Glomerular visceral epithelial cell (primary cell): ENCODE results near the gene PWWP2B.

Experiments used
- DNase-seq: peaks from one replicate; pipeline ENCODE4 v3.0.0-alpha.2; 2016; ENCODE audit errors: extremely low spot score

Gene PWWP2B

GRCh38 chr10:132407243-132407746, 10.3 kb downstream of the PWWP2B start:
- DNase-seq = no peak

- DNase-seq = no peak
Observed at GRCh38 chr10:132407846-132408278, 10.9 kb downstream of the PWWP2B start.

DNA sequence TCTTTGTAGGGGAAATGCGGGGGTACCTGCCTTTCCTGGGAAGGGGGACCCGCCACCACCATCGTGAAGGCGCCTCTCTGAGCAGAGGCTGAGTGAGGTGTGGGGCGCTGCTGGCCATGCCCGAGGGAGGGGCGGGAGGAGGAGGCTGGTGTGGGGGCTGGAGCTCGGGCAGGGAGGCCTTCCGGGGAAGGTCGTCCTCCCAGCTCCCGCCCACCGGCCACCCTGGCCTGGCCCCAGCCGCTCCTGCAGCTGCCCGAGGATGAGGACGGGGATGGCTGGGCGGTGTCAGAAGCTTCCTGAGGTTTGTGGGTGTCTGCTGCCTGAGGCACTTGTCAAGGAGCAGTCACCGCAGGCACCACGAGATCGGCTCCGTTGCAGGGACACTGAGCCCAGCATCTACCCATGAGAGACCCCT, 11.4 kb downstream of the PWWP2B start:
- no peak for DNase-seq

GRCh38 chr10:132408823-132409666, 12.0 kb downstream of the PWWP2B start:
- DNase-seq = no peak

- no peak for DNase-seq
Observed at GRCh38 chr10:132409667-132410028, 12.6 kb downstream of the PWWP2B start.

DNA sequence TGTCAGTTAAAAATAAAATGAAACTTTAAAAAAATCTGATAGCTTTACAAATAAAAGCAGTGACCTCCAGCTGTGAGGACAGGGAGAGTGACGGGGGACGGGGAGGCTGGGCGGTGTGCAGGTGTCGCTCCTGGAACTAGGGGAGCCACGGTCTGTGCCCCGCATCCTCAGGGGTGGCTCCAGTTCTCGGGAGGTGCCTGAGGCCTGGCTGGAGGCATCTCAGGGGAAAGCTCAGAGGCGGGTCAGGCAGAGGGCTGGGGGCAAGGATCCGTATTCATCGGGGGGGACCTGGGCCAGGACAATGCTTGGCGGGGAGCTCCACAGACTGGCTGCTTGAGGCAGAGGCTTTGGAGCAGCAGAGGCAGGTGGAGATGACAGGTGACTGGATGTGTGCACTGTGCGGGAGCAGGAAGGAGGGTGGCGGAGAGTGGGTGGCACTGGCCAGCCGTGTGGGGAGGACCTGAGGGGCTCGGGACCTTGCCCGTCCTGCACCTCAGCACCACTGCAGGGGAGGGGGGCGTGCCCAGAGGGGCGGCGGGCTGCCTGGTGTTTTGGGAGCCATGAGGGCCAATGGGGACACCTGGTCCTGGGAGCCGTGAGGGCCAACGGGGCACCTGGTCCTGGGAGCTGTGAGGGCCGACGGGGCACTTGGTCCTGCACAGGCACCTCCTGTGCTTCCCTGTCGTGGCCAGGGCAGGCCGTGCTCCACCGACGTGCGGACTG, 13.2 kb downstream of the PWWP2B start:
- DNase-seq = no peak

DNA sequence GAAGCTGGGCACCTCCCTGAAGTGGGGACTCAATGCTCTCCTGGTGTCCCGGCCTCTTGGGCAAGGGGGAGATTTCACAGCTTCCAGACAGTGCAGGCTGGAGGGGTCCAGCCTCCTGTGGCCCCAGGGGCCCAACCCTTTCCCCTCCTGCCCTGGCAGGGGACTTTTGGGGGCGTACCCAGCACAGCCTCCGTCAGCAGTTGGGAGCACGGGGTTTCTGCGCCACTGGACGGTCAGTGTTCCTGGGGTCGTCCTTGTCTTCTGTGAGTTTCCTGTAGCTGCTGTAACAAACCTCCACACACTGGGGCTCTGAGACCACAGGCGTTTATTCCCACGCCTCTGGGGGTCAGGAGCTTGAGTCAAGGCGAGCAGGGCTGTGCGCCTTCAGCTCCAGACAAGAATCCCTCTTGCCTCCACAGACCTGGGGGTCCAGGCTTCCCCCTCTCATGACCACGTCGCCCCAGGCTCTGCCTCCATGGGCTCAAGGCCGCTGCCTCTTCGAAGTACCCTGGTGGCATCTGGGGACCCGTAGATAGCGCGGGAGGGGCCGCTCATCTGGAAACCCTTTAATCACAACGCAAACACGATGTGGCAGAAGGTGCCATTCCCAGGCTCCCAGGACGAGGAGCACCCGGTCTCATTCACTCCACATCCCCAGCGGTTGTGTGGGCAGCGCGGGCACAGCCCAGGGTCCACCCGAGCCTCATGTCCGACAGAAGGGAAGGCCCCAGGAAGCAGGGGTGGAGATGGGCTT, 14.0 kb downstream of the PWWP2B start:
- DNase-seq = no peak

- no peak for DNase-seq
Observed at GRCh38 chr10:132411561-132412253, 14.7 kb downstream of the PWWP2B start.

DNA sequence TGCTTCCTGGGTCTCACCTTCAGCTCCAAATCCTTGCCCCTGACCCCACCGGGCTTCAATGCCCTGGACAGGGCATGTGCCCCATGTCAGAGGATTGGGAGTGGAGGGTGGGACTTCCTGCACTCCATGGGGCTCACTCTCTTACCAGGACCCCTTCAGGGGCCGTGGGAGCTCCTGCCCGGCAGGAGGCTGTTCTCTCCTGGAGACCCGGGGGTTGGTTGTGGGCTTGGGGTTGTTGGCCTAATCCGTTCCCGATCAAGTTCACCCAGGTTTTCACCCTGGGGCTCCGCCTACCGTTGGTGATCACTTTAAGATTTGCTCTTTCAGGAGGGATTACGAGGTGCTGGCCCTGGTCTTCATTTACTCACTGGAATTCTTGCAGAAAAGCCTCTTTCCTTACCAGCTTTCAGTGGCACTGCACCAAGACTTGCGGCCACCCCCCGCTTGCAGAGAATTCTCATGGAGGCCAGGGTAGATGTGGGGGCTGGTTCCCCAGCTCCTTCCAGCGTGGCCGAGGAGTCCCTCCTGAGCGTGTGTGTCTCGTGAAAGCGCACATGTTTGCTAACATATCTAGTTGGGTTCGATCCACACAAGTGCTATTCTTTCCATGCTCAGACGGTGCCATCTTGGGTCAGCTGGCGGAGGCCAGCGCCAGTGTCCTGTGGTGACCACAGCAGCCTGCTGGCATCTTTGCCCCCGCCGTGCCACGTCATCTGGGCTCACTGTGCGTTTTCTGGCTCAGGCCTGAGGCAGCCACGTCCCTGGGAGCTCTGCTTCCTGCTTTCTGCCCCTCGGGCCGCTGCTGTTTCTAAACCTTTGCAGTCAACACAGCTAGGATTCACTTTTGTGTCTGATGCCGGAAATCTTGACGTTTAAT, 15.6 kb downstream of the PWWP2B start:
- DNase-seq = no peak

DNA sequence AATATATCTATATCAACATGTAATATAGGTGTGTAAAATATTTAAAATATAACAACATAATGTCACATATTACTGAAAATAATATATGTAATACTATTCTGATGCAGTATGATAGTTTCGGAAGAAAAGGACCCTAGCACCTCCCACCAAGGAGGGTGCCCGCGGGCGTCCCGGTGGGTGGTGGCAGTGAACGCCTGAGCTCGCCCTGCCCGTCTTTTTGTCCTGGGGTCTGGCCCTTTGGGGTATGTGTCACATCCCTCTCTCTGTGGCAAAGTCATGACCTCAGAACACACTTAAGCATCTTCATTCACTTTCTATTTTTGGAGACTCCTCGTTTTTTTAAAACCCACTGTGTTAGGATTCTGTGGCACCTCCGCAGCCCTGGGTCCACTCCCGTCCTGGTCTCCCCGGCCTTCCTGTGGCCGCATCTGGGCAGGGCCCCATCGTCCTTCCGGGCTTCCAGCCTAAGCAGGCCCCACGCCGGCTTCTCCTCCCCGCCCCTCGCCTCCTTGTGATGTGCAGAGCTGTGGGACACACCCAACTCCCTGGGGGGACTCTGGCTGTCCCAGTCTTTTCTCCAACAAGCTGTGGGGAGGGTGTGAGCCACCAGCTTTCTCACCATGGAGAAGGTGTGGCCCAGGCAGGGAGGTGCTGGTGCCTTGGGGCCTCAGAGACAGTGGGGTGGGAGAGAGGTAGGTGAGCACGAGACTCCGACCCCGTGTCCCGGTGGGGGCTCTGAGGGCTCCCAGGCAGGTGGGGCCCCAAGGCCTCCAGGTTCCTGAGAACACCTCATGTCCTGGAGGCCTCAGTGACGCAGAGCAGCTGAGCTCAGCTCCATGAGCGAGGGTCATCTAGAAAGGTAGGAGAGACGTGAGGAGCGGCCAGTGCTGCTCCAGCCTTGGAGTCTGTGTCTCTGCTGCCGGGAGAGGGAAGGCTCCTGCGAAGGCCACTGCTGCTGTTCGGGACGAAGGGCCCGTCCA, 16.5 kb downstream of the PWWP2B start:
- no peak for DNase-seq

GRCh38 chr10:132414402-132415016, 17.5 kb downstream of the PWWP2B start:
- DNase-seq = no peak

DNA sequence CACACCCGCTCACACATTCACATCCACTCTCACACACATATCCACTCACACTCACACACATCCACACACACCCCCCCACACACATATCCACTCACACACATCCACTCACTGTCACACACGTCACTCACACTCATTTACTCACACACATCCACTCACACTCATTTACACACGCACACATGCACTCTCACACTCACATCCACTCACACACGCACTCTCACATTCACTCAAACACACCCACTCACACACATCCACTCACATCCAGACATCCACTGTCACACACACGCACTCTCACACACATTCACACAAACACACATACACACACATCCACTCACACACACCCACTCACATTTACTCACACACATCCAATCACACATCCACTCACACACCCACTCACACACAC, 18.3 kb downstream of the PWWP2B start:
- no peak for DNase-seq

GRCh38 chr10:132415956-132416355, 19.0 kb downstream of the PWWP2B start:
- no peak for DNase-seq

GRCh38 chr10:132416566-132417256, 19.7 kb downstream of the PWWP2B start:
- no peak for DNase-seq

GRCh38 chr10:132417257-132417910, 20.4 kb downstream of the PWWP2B start:
- no peak for DNase-seq

GRCh38 chr10:132417957-132418441, 21.0 kb downstream of the PWWP2B start:
- no peak for DNase-seq

GRCh38 chr10:132418527-132419416, 21.8 kb downstream of the PWWP2B start:
- no peak for DNase-seq
